Activated CD4-positive, alpha-beta T cell treated with anti-CD3 and anti-CD28 coated beads, Interleukin-2, amount 50 U/mL, for 24 hours (primary cell): ENCODE data around the gene PAK2.
"Not testable (repeated sequence)": the region's sequence is repeated elsewhere in the genome, so short reads cannot be mapped to it uniquely, and the experiment has no call there.

Experiments
- DNase-seq, 2 donors: peaks; one replicate each; pipeline ENCODE4 v3.0.0-alpha.2; 2020; ENCODE audit warnings: low read depth in 1 of 2, low spot score in 1 of 2

Gene PAK2

GRCh38 chr3:196736670-196737374 is 2.8 kb upstream of the PAK2 start:
- DNase-seq, result no peak

DNA sequence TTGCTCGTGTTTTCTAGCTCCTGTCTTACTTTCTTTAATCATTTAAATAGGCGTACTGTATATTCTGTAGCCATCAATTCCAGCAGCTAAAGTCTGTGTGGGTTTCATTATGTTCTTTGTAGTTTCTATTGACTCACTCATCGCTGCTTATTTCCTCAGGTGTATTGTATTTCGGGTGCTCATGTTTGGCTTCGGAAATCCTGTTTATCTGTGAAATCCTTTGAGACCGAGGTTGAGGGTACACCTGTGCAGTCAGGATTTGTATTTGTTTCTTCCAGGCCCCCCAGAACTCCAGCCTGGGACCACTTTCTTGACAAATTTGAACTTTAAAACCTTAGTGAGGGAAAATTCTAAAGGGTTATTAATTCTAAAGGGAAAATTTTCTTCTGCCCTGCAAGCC is 2.0 kb upstream of the PAK2 start:
- DNase-seq, result no peak

DNA sequence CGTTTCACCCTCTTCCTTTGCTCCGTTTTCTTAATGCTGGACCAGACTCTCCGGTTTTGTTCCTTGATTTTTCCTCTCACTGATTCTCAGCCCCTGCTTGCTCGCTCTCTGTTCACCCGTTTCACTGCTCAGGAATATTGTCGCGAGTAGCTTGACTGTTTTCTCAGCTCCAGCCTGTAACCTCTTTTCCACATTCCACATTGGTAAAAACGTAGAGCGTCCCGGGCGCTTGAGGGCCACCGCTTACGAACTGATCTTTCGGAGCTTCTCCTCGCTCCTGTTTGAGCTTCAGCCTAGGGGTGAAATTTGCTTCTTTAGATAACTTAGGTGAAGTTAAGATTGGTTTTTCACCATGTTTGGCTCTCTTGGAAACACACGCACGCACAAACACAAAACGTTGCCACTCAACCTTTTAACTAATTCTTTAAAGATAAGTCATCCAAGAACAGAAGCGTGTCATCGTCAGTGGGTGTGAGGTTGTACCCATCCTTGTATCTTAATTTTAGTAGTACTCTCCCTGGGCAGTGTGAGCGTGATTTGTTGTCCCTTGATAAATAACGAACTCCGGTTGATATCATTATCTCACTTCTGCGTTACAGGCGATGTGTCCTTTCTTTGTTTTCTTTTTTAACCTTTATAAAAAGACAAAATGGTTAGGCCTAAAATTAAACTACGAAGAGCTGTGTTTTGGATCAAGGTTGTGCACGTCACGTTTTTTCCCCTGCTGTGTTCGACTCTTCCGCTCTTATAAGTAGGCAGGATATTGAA is 1.0 kb downstream of the PAK2 start:
- DNase-seq, result peak; percentile 9 to 30

DNA sequence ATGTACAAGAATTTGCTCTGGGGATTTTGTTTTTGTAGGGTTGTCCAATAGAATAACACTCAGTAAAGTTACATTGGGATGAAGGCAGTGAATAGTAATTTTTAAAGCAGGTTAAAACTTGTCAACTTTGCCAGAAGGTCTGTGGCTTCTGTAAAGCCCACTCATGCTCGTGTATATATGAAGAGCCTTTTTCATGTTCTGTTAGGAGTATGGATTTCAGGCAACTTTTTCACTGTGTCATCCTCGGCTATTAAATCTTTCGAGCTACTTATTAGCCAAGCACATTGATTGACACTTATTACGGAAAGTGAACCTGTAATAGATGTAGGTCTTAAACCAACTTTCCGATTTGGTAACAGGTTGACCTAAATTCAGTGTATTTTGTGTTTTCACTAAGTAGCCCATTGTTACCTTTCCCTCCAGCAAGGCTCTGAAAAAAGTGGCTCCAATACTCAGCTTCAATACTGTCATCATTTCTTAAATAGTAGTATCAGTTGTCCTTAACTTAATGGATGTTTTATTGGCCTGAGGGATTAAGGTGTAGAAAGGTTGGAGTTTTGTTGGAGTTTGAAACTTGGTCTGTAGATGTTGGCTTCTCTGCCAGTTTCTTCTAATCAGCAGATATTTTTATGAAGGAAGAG is 1.7 kb downstream of the PAK2 start:
- DNase-seq, result no peak

GRCh38 chr3:196743569-196743968 is 3.9 kb downstream of the PAK2 start:
- not testable (repeated sequence) for DNase-seq

GRCh38 chr3:196749125-196749524 is 9.5 kb downstream of the PAK2 start:
- no peak for DNase-seq

- DNase-seq, result no peak
These were observed 13.5 kb downstream of the PAK2 start for GRCh38 chr3:196753201-196753600.

DNA sequence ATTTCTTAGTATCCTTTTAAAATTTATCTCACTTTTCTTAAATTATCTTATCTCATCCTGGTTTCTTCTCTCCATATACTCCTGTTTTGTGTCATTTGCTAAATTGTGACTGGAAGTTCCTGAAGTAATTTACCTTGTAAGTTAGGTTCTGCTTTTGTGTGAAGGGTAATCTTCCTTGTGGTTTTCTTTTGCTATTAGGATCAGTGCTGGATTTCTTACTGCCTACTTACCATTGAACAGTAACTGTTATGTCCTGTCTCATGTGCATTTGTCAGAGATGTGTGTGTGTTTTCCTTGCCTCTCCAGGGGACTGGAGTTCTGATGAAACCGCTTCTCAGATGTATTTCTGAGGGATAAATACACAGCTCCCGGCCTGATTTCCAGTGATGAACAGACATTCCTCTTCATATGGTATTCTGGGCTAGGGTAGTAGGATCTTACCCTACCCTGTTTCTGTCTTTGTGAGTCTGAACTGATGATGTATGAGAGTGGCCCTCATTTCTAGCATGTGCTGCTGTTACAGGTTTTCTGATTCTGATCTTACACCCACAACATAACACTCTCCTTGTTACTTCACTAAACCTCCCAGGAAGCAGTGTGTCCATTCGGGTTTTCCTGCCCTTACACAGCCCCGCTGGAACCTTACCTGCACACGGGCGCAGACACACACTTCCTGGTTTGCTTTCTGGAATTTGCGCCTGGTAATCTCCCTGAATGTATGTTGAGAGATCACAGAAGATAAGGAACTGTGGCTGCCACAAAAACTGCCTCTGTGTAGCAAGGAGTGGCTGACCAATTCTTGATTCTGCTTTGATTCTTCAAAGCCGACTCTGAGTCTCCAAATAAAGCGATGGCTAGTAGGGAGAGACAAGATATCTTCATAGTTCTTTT is 14.7 kb downstream of the PAK2 start:
- DNase-seq, result no peak

DNA sequence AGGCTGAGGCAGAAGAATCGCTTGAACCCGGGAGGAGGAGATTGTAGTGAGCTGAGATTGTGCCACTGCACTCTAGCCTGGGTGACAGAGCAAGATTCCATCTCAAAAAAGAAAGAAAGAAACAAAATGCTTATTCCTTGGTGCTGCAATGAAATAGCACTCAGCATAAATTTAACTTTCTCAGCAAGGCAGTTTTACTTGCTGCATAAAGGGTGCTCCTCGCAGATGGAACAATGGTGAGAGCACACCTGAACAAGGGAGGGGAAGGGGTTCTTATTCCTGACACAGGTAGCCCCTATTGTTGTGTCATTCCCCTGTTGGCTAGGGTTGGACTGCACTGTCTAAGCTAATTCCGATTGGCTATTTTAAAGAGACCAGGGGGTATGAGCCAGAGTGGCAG is 17.1 kb downstream of the PAK2 start:
- no peak for DNase-seq

GRCh38 chr3:196757876-196758739 is 18.5 kb downstream of the PAK2 start:
- DNase-seq, result no peak

DNA sequence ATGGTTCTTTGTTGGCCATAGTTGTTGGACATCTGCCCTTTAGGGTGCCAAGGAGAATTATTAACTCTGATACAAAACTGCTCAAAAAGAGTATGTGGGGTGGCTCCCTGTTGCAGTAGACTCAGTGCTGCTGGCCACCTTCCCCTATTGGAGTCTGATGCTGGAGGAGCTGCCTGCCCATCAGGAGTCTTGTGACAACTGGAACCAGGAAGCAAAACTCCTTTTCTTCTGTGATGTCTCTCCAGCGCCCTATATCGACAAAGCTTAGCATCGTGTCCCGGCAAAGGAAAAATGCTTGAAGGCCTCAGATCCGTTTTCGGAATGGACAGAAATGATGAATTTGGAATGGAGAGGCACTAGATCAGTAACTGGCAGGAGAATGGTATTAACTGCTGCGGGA is 23.5 kb downstream of the PAK2 start:
- DNase-seq, result no peak

GRCh38 chr3:196765454-196765853 is 25.8 kb downstream of the PAK2 start:
- no peak for DNase-seq

GRCh38 chr3:196771067-196771466 is 31.4 kb downstream of the PAK2 start:
- DNase-seq, result no peak

DNA sequence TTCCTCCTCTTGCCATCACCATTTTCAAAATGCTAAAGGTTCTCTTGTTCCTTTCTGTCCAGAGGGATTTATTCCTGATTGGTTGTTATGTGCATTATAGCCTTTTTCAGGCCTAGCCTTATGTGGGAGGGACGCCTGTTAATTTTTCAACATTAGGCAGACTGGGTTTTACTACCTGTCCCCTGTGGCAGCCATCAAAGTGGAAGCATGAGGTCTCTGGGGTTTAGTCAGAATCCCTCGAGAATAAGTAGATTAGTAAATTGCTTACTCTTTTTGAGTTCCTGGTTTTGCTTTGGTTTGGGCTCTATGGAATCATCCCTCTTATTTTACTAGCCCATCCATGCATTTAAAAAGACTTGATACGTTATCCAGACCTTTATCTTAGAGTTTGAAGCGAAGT is 32.4 kb downstream of the PAK2 start:
- DNase-seq, result no peak

DNA sequence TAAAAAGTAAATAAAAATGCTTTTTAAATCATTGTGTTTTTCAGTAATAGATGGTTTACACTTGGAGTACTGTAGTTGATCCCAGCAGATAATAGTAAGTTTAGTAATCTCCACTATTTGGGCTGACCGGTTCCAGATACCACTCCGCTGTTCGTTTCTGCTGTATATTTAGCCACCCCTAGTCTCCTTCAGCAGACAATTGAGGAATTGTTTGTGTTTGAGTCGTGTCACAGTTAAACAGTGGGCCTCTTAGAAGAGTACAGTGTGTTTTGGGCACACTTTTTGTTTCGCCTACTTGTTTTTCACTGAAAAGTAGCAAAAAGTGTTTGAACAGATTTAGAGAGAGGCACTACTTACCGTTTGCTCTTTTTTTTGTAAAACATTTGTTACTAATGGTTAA is 33.2 kb downstream of the PAK2 start:
- DNase-seq, result no peak

- DNase-seq, result no peak
These were observed 34.6 kb downstream of the PAK2 start for GRCh38 chr3:196774191-196774820.

DNA sequence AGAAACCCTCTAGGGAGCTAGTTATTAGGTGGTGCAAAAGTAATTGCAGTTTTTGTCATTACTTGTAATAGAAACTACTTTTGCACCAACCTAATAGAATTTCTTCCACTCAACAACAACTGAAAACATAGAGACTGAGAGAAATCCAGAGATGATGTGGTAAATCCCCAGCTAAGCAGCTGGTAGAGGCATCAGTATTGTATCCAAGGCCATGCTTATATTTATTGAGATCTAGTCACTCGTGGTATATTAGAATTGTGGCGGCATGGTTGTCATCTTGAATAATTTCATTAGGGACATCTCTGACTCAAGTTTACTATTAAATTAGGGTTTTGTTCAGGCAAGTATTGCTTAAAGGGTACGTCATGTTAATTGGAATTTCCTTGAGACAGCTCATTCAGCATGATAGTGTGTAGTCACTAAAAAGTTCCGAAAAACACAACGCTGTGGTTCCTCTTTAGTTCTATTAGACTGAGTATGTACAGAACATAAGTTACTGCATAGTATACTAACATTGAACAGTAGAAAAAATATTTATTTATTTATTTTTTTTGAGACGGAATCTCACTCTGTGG is 35.3 kb downstream of the PAK2 start:
- no peak for DNase-seq

GRCh38 chr3:196775938-196776337 is 36.3 kb downstream of the PAK2 start:
- no peak for DNase-seq

DNA sequence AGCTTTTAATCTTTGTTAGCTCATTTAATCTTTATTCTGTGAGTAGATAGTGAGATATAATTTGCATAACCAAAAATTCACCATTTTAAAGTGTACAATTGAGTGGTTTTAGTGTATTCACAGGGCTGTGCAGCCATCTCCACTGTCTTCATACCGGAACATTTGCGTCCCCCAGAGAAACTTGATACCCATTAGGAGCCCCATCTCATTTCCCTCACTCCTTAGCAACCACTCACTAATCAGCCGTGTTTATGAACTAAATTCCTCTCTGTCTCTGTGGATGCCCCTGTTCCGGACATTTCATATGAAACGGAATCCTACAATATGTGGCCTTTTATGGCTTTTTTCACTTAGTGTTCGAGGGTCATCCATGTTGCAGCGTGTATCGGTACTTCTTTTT is 38.2 kb downstream of the PAK2 start:
- no peak for DNase-seq

DNA sequence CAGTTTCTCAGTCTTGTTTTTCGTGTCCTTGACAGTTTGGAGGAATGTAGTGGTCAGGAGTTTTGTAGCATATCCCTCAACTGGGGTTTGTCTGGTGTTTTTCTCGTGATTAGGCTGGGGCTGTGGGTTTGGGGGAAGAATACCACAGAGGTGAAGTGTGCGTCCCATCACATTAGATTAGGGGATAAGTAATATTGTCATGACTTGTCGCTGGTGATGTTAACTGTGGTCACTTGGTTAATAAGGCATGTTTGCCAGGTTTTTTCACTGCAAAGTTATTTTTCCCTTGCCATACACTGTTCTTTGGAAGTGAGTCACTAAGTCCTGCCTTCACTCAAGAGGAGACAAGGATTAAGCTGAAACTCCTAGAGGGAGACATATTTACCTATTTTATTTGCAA is 39.1 kb downstream of the PAK2 start:
- DNase-seq, result no peak
